Cardiac muscle cell (in vitro differentiated cells and primary cell): ENCODE measurements around the gene EXOC4. TPM values are rescaled to one million over a fixed set of nuclear protein-coding genes. Genes with fewer than 3 reads are reported as not detected.
A peak's percentile ranks its signal among the peaks of the same experiment; 100 is the strongest.

Experiments
- DNase-seq, 2 donors: peaks; one replicate each; pipeline versions ENCODE4 v3.0.0 to v3.0.0-alpha.2; 2010 to 2017; ENCODE audit warnings: low read depth in 1 of 2, low spot score in 1 of 2
- H3K27ac ChIP-seq: fragments of 200-600 bp; sonication (generic); 2 replicates; pipeline ENCODE4 v1.5.1; 2016
- H3K27me3 ChIP-seq: fragments of 200-600 bp; sonication (generic); 2 replicates; pipeline ENCODE4 v1.6.0; 2016; ENCODE audit warnings: control low read depth
- H3K36me3 ChIP-seq: fragments of 200-600 bp; sonication (generic); 2 replicates; pipeline ENCODE4 v1.5.1; 2016; ENCODE audit warnings: control low read depth
- H3K4me1 ChIP-seq: fragments of 200-600 bp; sonication (generic); 2 replicates; pipeline ENCODE4 v1.8.1; 2017; ENCODE audit warnings: low read depth, mild to moderate bottlenecking, mixed run types
- H3K4me3 ChIP-seq: fragments of 200-600 bp; sonication (generic); 2 replicates; pipeline ENCODE4 v1.5.1; 2016; ENCODE audit warnings: mild to moderate bottlenecking
- H3K9me3 ChIP-seq: fragments of 200-600 bp; sonication (generic); 2 replicates; pipeline ENCODE4 v1.5.1; 2017; ENCODE audit warnings: low read depth, mild to moderate bottlenecking, control low read depth
- polyA plus RNA-seq: library from polyadenylated mRNA; unstranded; fragments of >200 nt; fragmentation: Nextera tagmentation; extraction: Ambion mirVana; gene quantifications from 2 replicates; pipeline ENCODE4 v1.2.1, GENCODE V29; 2016
- total RNA-seq: library from RNA; depleted of rRNA; stranded (reverse); fragments of >200 nt; gene quantifications from 2 replicates; pipeline ENCODE4 v1.2.3, GENCODE V29; 2016
- TF ChIP-seq, protein P1 (sequence below): IDR thresholded peaks from 2 replicates; pipeline ENCODE4 v1.5.1; 2012; ENCODE audit warnings: low read depth, mild to moderate bottlenecking, low read length

The EXOC4 gene
- total and polyA plus RNA-seq, 2 experiments from 2014 or later, result 33.6 to 46.0 TPM

DNA sequence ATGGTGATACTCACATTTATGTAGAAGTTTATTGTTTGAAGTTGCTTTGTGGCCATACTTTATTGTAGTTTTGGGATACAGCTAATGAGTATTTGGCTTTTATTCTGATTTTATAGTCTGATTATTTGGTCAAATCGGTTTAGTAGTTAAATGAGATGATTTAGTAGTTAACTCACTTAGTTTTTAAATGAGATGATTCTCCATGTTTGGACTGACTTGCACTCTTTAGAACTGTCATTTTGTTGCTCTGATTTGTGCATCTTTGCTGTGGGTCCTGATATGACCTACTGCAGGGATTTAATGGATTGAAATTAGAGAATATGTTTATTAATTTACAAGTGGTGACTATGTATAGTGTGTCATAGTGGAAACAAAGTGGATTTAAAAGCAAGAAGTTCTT is 44.2 kb downstream of the EXOC4 start:
- H3K4me3 ChIP-seq, result no peak overlapping the region
- TF ChIP-seq, protein P1, sequence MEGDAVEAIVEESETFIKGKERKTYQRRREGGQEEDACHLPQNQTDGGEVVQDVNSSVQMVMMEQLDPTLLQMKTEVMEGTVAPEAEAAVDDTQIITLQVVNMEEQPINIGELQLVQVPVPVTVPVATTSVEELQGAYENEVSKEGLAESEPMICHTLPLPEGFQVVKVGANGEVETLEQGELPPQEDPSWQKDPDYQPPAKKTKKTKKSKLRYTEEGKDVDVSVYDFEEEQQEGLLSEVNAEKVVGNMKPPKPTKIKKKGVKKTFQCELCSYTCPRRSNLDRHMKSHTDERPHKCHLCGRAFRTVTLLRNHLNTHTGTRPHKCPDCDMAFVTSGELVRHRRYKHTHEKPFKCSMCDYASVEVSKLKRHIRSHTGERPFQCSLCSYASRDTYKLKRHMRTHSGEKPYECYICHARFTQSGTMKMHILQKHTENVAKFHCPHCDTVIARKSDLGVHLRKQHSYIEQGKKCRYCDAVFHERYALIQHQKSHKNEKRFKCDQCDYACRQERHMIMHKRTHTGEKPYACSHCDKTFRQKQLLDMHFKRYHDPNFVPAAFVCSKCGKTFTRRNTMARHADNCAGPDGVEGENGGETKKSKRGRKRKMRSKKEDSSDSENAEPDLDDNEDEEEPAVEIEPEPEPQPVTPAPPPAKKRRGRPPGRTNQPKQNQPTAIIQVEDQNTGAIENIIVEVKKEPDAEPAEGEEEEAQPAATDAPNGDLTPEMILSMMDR, result no peak

DNA sequence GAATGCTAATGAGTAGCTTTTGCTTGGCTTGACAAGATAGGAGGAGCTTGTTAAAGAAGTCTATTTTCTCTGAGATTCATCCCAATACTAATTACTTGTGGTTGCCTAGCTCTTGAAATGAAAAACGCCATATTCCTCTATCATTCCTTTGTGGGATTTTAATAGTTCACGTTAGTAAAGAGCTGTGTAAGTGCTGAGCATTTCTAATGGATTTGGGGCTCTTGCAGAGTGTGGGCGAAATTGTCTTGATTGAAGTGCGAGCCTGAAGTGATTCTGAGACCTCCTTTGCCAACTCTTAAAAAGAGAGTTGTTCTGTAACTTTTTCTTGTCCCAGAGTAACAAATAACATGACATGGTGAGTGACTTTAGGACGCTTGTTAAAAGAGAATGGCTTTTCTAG is 45.2 kb downstream of the EXOC4 start:
- Histone ChIP-seq H3K27ac (no peak overlapping the region), H3K9me3 (no peaks in the 10 kb centered on the region), H3K27me3 (no peaks in the 10 kb centered on the region), H3K36me3 (no peaks in the 10 kb centered on the region), H3K4me1 (peaks cover 4% of the 10 kb centered on the region), H3K4me3 (no peak overlapping the region)
- TF ChIP-seq, protein P1, result no peak
- no peak for DNase-seq

More for the DNA sequence above, 44.2 kb downstream of the EXOC4 start:
- peaks cover 4% of the 10 kb centered on the region for H3K4me1 ChIP-seq
- no peak overlapping the region for H3K27ac ChIP-seq
- no peaks in the 10 kb centered on the region for H3K9me3 ChIP-seq
- DNase-seq, result no peak
- no peaks in the 10 kb centered on the region for H3K36me3 ChIP-seq
- H3K27me3 ChIP-seq, result no peaks in the 10 kb centered on the region

DNA sequence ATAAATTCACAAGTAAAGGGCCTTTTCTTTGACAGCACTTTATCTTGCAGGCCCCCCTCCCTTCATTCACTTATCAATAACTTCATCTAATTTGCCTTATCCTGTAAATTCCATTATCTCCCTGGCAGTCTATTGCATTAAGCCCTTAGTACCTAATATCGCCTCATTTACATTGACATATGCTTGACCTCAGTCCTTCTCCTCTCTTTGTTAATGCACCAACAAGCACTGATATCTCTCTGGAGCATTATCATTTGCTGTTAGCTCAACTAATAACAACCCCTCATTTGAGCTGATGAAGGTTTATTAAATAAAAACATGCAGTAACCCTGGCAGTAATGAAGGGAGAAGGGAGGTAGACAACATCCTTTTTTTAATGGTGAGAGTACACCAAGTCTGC is 46.8 kb downstream of the EXOC4 start:
- Histone ChIP-seq H3K4me1 (peaks cover 4% of the 10 kb centered on the region), H3K27ac (no peak overlapping the region), H3K36me3 (no peaks in the 10 kb centered on the region), H3K9me3 (no peaks in the 10 kb centered on the region), H3K27me3 (no peaks in the 10 kb centered on the region), H3K4me3 (no peak overlapping the region)
- TF ChIP-seq, protein P1, result no peak
- DNase-seq, result no peak

- no peaks in the 10 kb centered on the region for H3K27me3 ChIP-seq
- peaks cover 4% of the 10 kb centered on the region for H3K4me1 ChIP-seq
- H3K9me3 ChIP-seq, result no peaks in the 10 kb centered on the region
- no peaks in the 10 kb centered on the region for H3K36me3 ChIP-seq
- TF ChIP-seq, protein P1, result no peak
- DNase-seq, result no peak
- no peak overlapping the region for H3K27ac ChIP-seq
- no peak overlapping the region for H3K4me3 ChIP-seq
Observed at GRCh38 chr7:133300088-133300487, 47.2 kb downstream of the EXOC4 start.

- Histone ChIP-seq H3K27ac (no peak overlapping the region), H3K4me1 (peaks cover 2% of the 10 kb centered on the region), H3K4me3 (no peak overlapping the region), H3K36me3 (no peaks in the 10 kb centered on the region), H3K9me3 (no peaks in the 10 kb centered on the region), H3K27me3 (no peaks in the 10 kb centered on the region)
- peak in 1 of 2 donors; percentile 15 for DNase-seq
- TF ChIP-seq, protein P1, result no peak
Observed at GRCh38 chr7:133300811-133301210, 47.9 kb downstream of the EXOC4 start.

GRCh38 chr7:133301444-133301843 is 48.6 kb downstream of the EXOC4 start:
- H3K4me1 ChIP-seq, result no peaks in the 10 kb centered on the region
- H3K9me3 ChIP-seq, result no peaks in the 10 kb centered on the region
- no peaks in the 10 kb centered on the region for H3K27me3 ChIP-seq
- no peak overlapping the region for H3K4me3 ChIP-seq
- TF ChIP-seq, protein P1, result no peak
- no peak overlapping the region for H3K27ac ChIP-seq
- H3K36me3 ChIP-seq, result peaks cover 4% of the 10 kb centered on the region
- DNase-seq, result peak in 1 of 2 donors; percentile 21
